GM12878 (cell line): ENCODE data around the gene ALDH3B2. TPM values are rescaled to one million over a fixed set of nuclear protein-coding genes. Genes with fewer than 3 reads are reported as not detected.
A peak's percentile ranks its signal among the peaks of the same experiment; 100 is the strongest.

Experiments used
- ATAC-seq: fragments of 200-7000 bp; cut with Tn5 transposase; 3 replicates; pipeline ENCODE4 v1.9.1; 2020; ENCODE audit warnings: mild to moderate bottlenecking, moderate library complexity
- BruUV-seq: library from RNA; stranded (reverse); fragments of 400-500 nt; replicated peaks from 2 replicates; lab custom pipeline; 2021; lab: Mats Ljungman, UMichigan
- CTCF ChIA-PET: fragments of 300-600 bp; sonication (Branson Sonifier 250); formaldehyde crosslinking; extraction: SDS; loops from one replicate; lab custom pipeline; 2021; ENCODE audit warnings: inconsistent platforms; lab: Yijun Ruan, JAX
- POLR2A ChIA-PET: fragments of 350-600 bp; formaldehyde crosslinking; extraction: SDS; loops from one replicate; lab custom pipeline; 2021; ENCODE audit warnings: inconsistent platforms; lab: Charles Lee
- RAD21 ChIA-PET: fragments of 300-600 bp; sonication (Branson Sonifier 250); formaldehyde crosslinking; loops from one replicate; lab custom pipeline; 2023; ENCODE audit warnings: antibody characterized with exemption; ENCODE audit not compliant: unreplicated experiment; lab: Charles Lee
- SMC1A ChIA-PET: fragments of 300-600 bp; sonication (Branson Sonifier 250); formaldehyde crosslinking; loops from one replicate; lab custom pipeline; 2023; ENCODE audit not compliant: unreplicated experiment, uncharacterized antibody; lab: Charles Lee
- DNase-seq: peaks from one replicate; pipeline ENCODE4 v3.0.0-alpha.2; 2011; ENCODE audit warnings: low read depth, low spot score
- FAIRE-seq: peaks from 3 replicates; lab custom pipeline; 2011; peaks lifted over from hg19 to GRCh38; lab: Jason Lieb, UNC
- H2AFZ ChIP-seq: 2 replicates; pipeline ENCODE4 v1.6.0; 2011; ENCODE audit warnings: low read depth, low read length, control low read depth; ENCODE audit not compliant: control insufficient read depth
- H3K27ac ChIP-seq: 2 replicates; pipeline ENCODE4 v1.5.1; 2011; ENCODE audit warnings: control low read depth; ENCODE audit not compliant: control insufficient read depth, insufficient read depth
- H3K27me3 ChIP-seq, 2 experiments: replicated peaks in 1 of 2; 2 replicates each; pipeline versions ENCODE4 v1.6.0 to v1.6.1; 2011; ENCODE audit warnings: low read length in 1 of 2; ENCODE audit not compliant: control insufficient read depth in 2 of 2, insufficient read depth in 2 of 2
- H3K36me3 ChIP-seq, 2 experiments: 2 replicates each; pipeline ENCODE4 v1.5.1; 2011; ENCODE audit warnings: low read length in 1 of 2; ENCODE audit not compliant: control insufficient read depth in 2 of 2, insufficient read depth in 2 of 2
- H3K4me1 ChIP-seq: 2 replicates; pipeline ENCODE4 v1.6.1; 2011; ENCODE audit warnings: mild to moderate bottlenecking, low read length, moderate library complexity, mixed read lengths; ENCODE audit not compliant: control insufficient read depth, insufficient read depth
- H3K4me2 ChIP-seq: 2 replicates; pipeline ENCODE4 v1.6.0; 2011; ENCODE audit warnings: control low read depth; ENCODE audit not compliant: control insufficient read depth, insufficient read depth
- H3K4me3 ChIP-seq: fragments of 200-600 bp; sonication (generic); 2 replicates; pipeline ENCODE4 v1.5.1; 2016
- H3K79me2 ChIP-seq: 2 replicates; pipeline ENCODE4 v1.6.0; 2011; ENCODE audit warnings: low read length; ENCODE audit not compliant: control insufficient read depth, insufficient read depth
- H3K9ac ChIP-seq: 2 replicates; pipeline ENCODE4 v1.8.0; 2011; ENCODE audit warnings: low read length, control low read depth, mixed read lengths; ENCODE audit not compliant: control insufficient read depth, insufficient read depth
- H3K9me3 ChIP-seq: replicated peaks from 3 replicates; pipeline ENCODE4 v1.5.1; 2011; ENCODE audit warnings: mild to moderate bottlenecking, low read length; ENCODE audit not compliant: control insufficient read depth, insufficient read depth
- H4K20me1 ChIP-seq: 2 replicates; pipeline ENCODE4 v1.6.0; 2011; ENCODE audit not compliant: control insufficient read depth, insufficient read depth
- ATF7 ChIP-seq: fragments of 450-650 bp; IDR thresholded peaks from 2 replicates; pipeline ENCODE4 v1.6.1; 2016; ENCODE audit warnings: low read depth, mild to moderate bottlenecking
- EED ChIP-seq: sonication (generic); IDR thresholded peaks from 2 replicates; pipeline ENCODE4 v1.6.1; 2016; ENCODE audit warnings: antibody characterized with exemption, low read depth
- LARP7 ChIP-seq: fragments of 450-650 bp; IDR thresholded peaks from 2 replicates; pipeline ENCODE4 v1.6.1; 2017; ENCODE audit warnings: mild to moderate bottlenecking
- MYB ChIP-seq: fragments of 150-350 bp; IDR thresholded peaks from 2 replicates; pipeline ENCODE4 v1.6.1; 2014; ENCODE audit warnings: mild to moderate bottlenecking, low read depth, low read length, borderline replicate concordance
- NFXL1 ChIP-seq: fragments of 450-650 bp; IDR thresholded peaks from 2 replicates; pipeline ENCODE4 v1.6.1; 2017; ENCODE audit warnings: antibody characterized with exemption, mild to moderate bottlenecking, borderline replicate concordance
- POLR2AphosphoS5 ChIP-seq: IDR thresholded peaks from 2 replicates; pipeline ENCODE4 v1.6.1; 2011; ENCODE audit warnings: mild to moderate bottlenecking, low read length, inconsistent platforms
- SIX5 ChIP-seq: IDR thresholded peaks from 2 replicates; pipeline ENCODE4 v1.6.1; 2011; ENCODE audit warnings: mild to moderate bottlenecking, low read depth, low read length, moderate library complexity; ENCODE audit not compliant: severe bottlenecking
- SUZ12 ChIP-seq: fragments of 200-600 bp; sonication (generic); IDR thresholded peaks from one replicate; pipeline ENCODE4 v1.6.1; 2018; ENCODE audit warnings: antibody characterized with exemption, mild to moderate bottlenecking; ENCODE audit not compliant: unreplicated experiment
- ZBED1 ChIP-seq: IDR thresholded peaks from 2 replicates; pipeline ENCODE4 v1.6.1; 2016; ENCODE audit warnings: borderline replicate concordance
- ZNF217 ChIP-seq: fragments of 450-650 bp; IDR thresholded peaks from 2 replicates; pipeline ENCODE4 v1.6.1; 2017; ENCODE audit warnings: antibody characterized with exemption, mild to moderate bottlenecking
- WGBS: methylation state at CpG from one replicate; pipeline ENCODE4 v1.1.6; 2016; ENCODE audit warnings: low lambda C conversion rate; ENCODE audit not compliant: insufficient replicate concordance, insufficient coverage; ENCODE audit errors: missing lambda C conversion rate; 5-methylcytosine and 5-hydroxymethylcytosine counted together
- in situ Hi-C: fragments of 300-500 bp; cut with MboI; formaldehyde crosslinking; loops from 9 replicates; pipeline ENCODE4 v1.14.3; 2018; ENCODE audit warnings: mixed read lengths
- intact Hi-C: fragments of 100-400 bp; cut with micrococcal nuclease; formaldehyde crosslinking; loops from one replicate; pipeline ENCODE4 v1.14.2; 2022; ENCODE audit not compliant: unreplicated experiment
- polyA plus RNA-seq, 11 experiments: library from polyadenylated mRNA; depleted of rRNA in 4 of 11; unstranded in 6 of 11; stranded (reverse) in 5 of 11; fragments of >200 nt; fragmentation: Nextera tagmentation in 4 of 11; fragmentation: Illumina TruSeq in 1 of 11; extraction: Ambion mirVana in 4 of 11; extraction: Trizol in 1 of 11; gene quantifications; 1 replicate in 1 of 11; 2 replicates in 10 of 11; pipeline versions ENCODE4 v1.2.1 to v1.2.3, GENCODE V29; 2011 to 2016; ENCODE audit warnings: inconsistent platforms in 2 of 11, missing spikeins in 2 of 11, low read depth in 1 of 11
- total RNA-seq, 4 experiments: library from RNA; depleted of rRNA in 3 of 4; stranded (reverse); fragments of >200 nt in 3 of 4; fragmentation: Illumina TruSeq in 1 of 4; extraction: Trizol in 1 of 4; gene quantifications; 2 replicates each; pipeline versions ENCODE4 v1.2.1 to v1.2.3, GENCODE V29; 2013 to 2021
- TF ChIP-seq, protein P1 (sequence below): fragments of 450-650 bp; IDR thresholded peaks from 2 replicates; pipeline ENCODE4 v1.6.1; 2017; ENCODE audit warnings: low read depth, mild to moderate bottlenecking, moderate library complexity
- TF ChIP-seq, protein P2 (sequence below): IDR thresholded peaks from 2 replicates; pipeline ENCODE4 v1.6.1; 2012; ENCODE audit warnings: low read depth, low read length, improper control_type of control experiment
- TF ChIP-seq, protein P3 (sequence below): fragments of 450-650 bp; IDR thresholded peaks from 2 replicates; pipeline ENCODE4 v1.6.1; 2017; ENCODE audit warnings: mild to moderate bottlenecking, low read depth, inconsistent platforms; ENCODE audit not compliant: poor library complexity, severe bottlenecking
- TF ChIP-seq, protein P4 (sequence below): IDR thresholded peaks from 2 replicates; pipeline ENCODE4 v1.6.1; 2011; ENCODE audit warnings: borderline replicate concordance, low read depth, mild to moderate bottlenecking, moderate library complexity, low read length; ENCODE audit not compliant: insufficient read depth, poor library complexity, severe bottlenecking
- TF ChIP-seq, protein P5 (sequence below): IDR thresholded peaks from 2 replicates; pipeline ENCODE4 v1.6.1; 2011; ENCODE audit warnings: mild to moderate bottlenecking, low read depth, low read length, moderate library complexity; ENCODE audit not compliant: insufficient replicate concordance

Gene ALDH3B2
- total and polyA plus RNA-seq, 10 of the 15 experiments (the other 5 are each of a cell fraction or from before 2014, with no cell fraction given), result 0.09 to 0.17 TPM; not detected in 8

DNA sequence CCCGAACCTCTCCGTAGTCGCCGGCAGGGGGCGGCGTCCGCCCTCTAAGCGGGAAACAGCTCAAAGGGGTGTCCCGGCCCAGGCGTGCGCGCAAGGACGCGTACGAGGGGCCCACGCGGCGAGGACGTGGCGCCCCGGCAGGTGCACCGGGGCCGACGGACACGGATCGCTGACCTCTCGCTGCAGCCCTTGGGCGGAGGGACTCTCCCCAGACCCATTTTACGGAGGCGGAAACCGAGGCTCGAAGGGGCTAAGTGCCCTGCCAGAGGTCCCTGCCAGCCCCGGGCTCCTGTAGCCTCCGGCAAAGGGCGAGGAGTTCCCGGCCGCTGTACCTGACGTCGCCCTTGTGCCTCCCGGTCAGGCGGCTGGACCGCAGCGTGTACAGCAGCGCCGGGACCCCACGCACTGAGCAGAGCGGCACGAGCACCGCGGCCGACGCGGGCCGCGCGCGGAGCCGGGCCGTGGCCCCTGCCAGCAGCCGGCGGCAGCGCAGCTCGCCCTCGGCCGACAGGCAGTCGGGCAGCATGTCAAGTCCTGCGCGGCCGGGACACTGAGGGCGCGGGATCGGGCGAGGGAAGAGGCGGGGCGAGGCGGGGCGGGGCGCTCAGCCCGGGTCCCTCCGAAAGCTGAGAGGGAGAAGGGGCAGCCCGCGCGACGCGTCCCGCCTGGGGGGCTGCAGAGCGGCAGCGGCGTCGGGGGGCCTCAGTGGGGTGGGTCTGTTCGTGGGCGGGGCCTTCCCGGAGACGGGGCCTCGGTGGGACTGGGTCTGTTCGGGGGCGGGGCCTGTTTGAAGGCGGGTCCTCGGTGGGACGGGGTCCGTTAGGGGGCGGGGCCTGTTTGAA lies 44.8 kb downstream of the ALDH3B2 start, which contains the start of gene NUDT8:
Gene NUDT8 (minus strand): TSS at position 552 of the 842 bp plus-strand sequence. CDS start 26 bp downstream, at position 526.
- WGBS, result under 1% methylated on average over 79 of the region's 102 CpGs
- RAD21 ChIA-PET, result interaction anchor here (0.7 to 5.1 kb wide), 21 partner anchors 13 to 278 kb away, joined by 3 to 38 read pairs (median 5); partner anchors contain the start of genes ACY3, GSTP1, PPP1CA and PTPRCAP
- Histone ChIP-seq H3K4me2 (peak within 1 kb of the TSS; percentile 96), H3K36me3 (no peaks in the 10 kb centered on the region), H3K27me3 (no peaks in the 10 kb centered on the region), H3K9me3 (no peaks in the 10 kb centered on the region), H4K20me1 (no peaks in the 10 kb centered on the region), H2AFZ (peak within 1 kb of the TSS; percentile 92), H3K9ac (peak within 1 kb of the TSS; percentile 60), H3K4me3 (peak within 1 kb of the TSS; percentile 71), H3K4me1 (peaks cover 15% of the 10 kb centered on the region), H3K27ac (peak within 1 kb of the TSS; percentile 79), H3K79me2 (no peaks in the 10 kb centered on the region)
- SMC1A ChIA-PET, result interaction anchor here (0.7 to 6.4 kb wide), 11 partner anchors 15 to 72 kb away, joined by 3 to 52 read pairs (median 5); partner anchors contain the start of genes ACY3 and GSTP1
- in situ Hi-C loops (no loop called here), intact Hi-C loops (loop anchor here (1.0 kb wide), 1 partner anchor 30 kb away; no protein-coding TSS in a partner anchor)
- ATAC-seq, result peak; percentile 77
- FAIRE-seq, result no peak
- BruUV-seq, result no TSS peak
- DNase-seq, result peak; percentile 51
- POLR2A ChIA-PET, result interaction anchor here (0.6 to 2.7 kb wide), 15 partner anchors 13 to 228 kb away, joined by 3 to 16 read pairs (median 6); partner anchors contain the start of genes ACY3, GSTP1, PPP1CA and PTPRCAP
- CTCF ChIA-PET, result interaction anchor here (0.6 to 6.4 kb wide), 25 partner anchors 8 to 554 kb away, joined by 3 to 71 read pairs (median 6); partner anchors contain the start of genes ACY3, CDK2AP2, CLCF1 and GSTP1
- peak; percentile 39; the same call in 1 of the 2 replicates for TF ChIP-seq EED
- peak; percentile 94 for TF ChIP-seq ZNF217
- TF ChIP-seq, protein P1, sequence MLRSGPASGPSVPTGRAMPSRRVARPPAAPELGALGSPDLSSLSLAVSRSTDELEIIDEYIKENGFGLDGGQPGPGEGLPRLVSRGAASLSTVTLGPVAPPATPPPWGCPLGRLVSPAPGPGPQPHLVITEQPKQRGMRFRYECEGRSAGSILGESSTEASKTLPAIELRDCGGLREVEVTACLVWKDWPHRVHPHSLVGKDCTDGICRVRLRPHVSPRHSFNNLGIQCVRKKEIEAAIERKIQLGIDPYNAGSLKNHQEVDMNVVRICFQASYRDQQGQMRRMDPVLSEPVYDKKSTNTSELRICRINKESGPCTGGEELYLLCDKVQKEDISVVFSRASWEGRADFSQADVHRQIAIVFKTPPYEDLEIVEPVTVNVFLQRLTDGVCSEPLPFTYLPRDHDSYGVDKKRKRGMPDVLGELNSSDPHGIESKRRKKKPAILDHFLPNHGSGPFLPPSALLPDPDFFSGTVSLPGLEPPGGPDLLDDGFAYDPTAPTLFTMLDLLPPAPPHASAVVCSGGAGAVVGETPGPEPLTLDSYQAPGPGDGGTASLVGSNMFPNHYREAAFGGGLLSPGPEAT, result no peak
- no peak for TF ChIP-seq ATF7
- TF ChIP-seq NFXL1, result no peak; the same call in 1 of the 2 replicates
- TF ChIP-seq POLR2AphosphoS5, result 0 out of 2 replicates have a peak, but pooled peaks have one; percentile 34
- TF ChIP-seq, protein P2, sequence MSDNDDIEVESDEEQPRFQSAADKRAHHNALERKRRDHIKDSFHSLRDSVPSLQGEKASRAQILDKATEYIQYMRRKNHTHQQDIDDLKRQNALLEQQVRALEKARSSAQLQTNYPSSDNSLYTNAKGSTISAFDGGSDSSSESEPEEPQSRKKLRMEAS, result peak; percentile 75; the same call in 1 of the 2 replicates
- TF ChIP-seq, protein P3, sequence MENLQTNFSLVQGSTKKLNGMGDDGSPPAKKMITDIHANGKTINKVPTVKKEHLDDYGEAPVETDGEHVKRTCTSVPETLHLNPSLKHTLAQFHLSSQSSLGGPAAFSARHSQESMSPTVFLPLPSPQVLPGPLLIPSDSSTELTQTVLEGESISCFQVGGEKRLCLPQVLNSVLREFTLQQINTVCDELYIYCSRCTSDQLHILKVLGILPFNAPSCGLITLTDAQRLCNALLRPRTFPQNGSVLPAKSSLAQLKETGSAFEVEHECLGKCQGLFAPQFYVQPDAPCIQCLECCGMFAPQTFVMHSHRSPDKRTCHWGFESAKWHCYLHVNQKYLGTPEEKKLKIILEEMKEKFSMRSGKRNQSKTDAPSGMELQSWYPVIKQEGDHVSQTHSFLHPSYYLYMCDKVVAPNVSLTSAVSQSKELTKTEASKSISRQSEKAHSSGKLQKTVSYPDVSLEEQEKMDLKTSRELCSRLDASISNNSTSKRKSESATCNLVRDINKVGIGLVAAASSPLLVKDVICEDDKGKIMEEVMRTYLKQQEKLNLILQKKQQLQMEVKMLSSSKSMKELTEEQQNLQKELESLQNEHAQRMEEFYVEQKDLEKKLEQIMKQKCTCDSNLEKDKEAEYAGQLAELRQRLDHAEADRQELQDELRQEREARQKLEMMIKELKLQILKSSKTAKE, result no peak
- TF ChIP-seq, protein P4, sequence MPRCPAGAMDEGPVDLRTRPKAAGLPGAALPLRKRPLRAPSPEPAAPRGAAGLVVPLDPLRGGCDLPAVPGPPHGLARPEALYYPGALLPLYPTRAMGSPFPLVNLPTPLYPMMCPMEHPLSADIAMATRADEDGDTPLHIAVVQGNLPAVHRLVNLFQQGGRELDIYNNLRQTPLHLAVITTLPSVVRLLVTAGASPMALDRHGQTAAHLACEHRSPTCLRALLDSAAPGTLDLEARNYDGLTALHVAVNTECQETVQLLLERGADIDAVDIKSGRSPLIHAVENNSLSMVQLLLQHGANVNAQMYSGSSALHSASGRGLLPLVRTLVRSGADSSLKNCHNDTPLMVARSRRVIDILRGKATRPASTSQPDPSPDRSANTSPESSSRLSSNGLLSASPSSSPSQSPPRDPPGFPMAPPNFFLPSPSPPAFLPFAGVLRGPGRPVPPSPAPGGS, result no peak
- TF ChIP-seq, protein P5, sequence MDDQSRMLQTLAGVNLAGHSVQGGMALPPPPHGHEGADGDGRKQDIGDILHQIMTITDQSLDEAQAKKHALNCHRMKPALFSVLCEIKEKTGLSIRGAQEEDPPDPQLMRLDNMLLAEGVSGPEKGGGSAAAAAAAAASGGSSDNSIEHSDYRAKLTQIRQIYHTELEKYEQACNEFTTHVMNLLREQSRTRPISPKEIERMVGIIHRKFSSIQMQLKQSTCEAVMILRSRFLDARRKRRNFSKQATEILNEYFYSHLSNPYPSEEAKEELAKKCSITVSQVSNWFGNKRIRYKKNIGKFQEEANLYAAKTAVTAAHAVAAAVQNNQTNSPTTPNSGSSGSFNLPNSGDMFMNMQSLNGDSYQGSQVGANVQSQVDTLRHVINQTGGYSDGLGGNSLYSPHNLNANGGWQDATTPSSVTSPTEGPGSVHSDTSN, result no peak
- no peak for TF ChIP-seq SIX5
- peak; percentile 99 for TF ChIP-seq LARP7
- TF ChIP-seq MYB, result no peak
- TF ChIP-seq ZBED1, result no peak
- TF ChIP-seq SUZ12, result no peak
